ENCODE results near the gene USP44. TPM values are rescaled to one million over a fixed set of nuclear protein-coding genes. Genes with fewer than 3 reads are reported as not detected.

Gene USP44
- total and polyA plus RNA-seq, 10 of the 15 experiments (the other 5 are each of a cell fraction or from before 2014, with no cell fraction given) = 0.02 to 0.26 (median 0.12) TPM; not detected in 6

- TF ChIP-seq ZNF384 (IDR thresholded peaks at IDR 0.05; ENCODE audit: borderline replicate concordance, low read depth, low read length) = no peak
Measured at GRCh38 chr12:95594136-95594535, 42.9 kb upstream of the USP44 start (continued).

GRCh38 chr12:95593266-95593871, 42.1 kb upstream of the USP44 start:
- RAD21 ChIA-PET (ENCODE audit: unreplicated experiment) = no interaction called here
- POLR2A ChIA-PET = no interaction called here
- TF ChIP-seq PBX3 (IDR thresholded peaks at IDR 0.05; ENCODE audit: insufficient replicate concordance, low read depth, low read length) (no peak), HDAC6 (IDR thresholded peaks at IDR 0.05; ENCODE audit: unreplicated experiment) (no peak), SIX5 (IDR thresholded peaks at IDR 0.05; ENCODE audit: low read depth, low read length, severe bottlenecking) (no peak), ZNF207 (IDR thresholded peaks at IDR 0.05; ENCODE audit: borderline replicate concordance) (no peak), POU2F2 (IDR thresholded peaks at IDR 0.05; ENCODE audit: borderline replicate concordance, low read depth, low read length) (no peak), NFIC (IDR thresholded peaks at IDR 0.05; ENCODE audit: low read depth, low read length) (no peak), EGR1 (IDR thresholded peaks at IDR 0.05; ENCODE audit: borderline replicate concordance in 1 of 2, low read depth in 2 of 2, low read length in 2 of 2) (no peak), JUND (IDR thresholded peaks at IDR 0.05; ENCODE audit: low read depth, low read length) (no peak), BCL3 (IDR thresholded peaks at IDR 0.05; ENCODE audit: borderline replicate concordance, insufficient read depth, low read depth, low read length, poor library complexity, severe bottlenecking) (no peak), CBX3 (IDR thresholded peaks at IDR 0.05; ENCODE audit: borderline replicate concordance, low read depth) (no peak), SRF (IDR thresholded peaks at IDR 0.05; ENCODE audit: low read depth in 2 of 2, low read length in 2 of 2) (no peak), BCLAF1 (IDR thresholded peaks at IDR 0.05) (no peak), STAT3 (IDR thresholded peaks at IDR 0.05; ENCODE audit: low read depth, low read length) (no peak), RB1 (IDR thresholded peaks at IDR 0.05; ENCODE audit: borderline replicate concordance) (no peak), STAT1 (conservative IDR thresholded peaks at IDR 0.05) (no peak), SP1 (IDR thresholded peaks at IDR 0.05; ENCODE audit: low read depth, low read length) (no peak), MTA3 (IDR thresholded peaks at IDR 0.05; ENCODE audit: borderline replicate concordance, low read length) (no peak)

More at GRCh38 chr12:95593266-95593871, 42.1 kb upstream of the USP44 start:
- H3K27ac ChIP-seq (ENCODE audit: control insufficient read depth, insufficient read depth) = no peak overlapping the region
- FAIRE-seq = no peak
- H3K9ac ChIP-seq (ENCODE audit: control insufficient read depth, insufficient read depth, low read length) = no peak overlapping the region
- no TSS peak for BruUV-seq (replicated peaks)
- ATAC-seq = no peak
- H3K4me2 ChIP-seq (ENCODE audit: control insufficient read depth, insufficient read depth) = no peak overlapping the region
- in situ Hi-C loops (cut with MboI) (no loop called here), intact Hi-C loops (cut with micrococcal nuclease; ENCODE audit: unreplicated experiment) (no loop called here)
- H3K9me3 ChIP-seq (replicated peaks; ENCODE audit: control insufficient read depth, insufficient read depth, low read length) = no peaks in the 10 kb centered on the region
- WGBS (ENCODE audit: insufficient coverage, insufficient replicate concordance, low lambda C conversion rate, missing lambda C conversion rate) = 16% methylated on average over 7 of the region's 7 CpGs
- no peak overlapping the region for H2AFZ ChIP-seq (ENCODE audit: control insufficient read depth, low read depth, low read length)
- DNase-seq (ENCODE audit: low read depth, low spot score) = no peak
- H3K79me2 ChIP-seq (ENCODE audit: control insufficient read depth, insufficient read depth, low read length) = no peaks in the 10 kb centered on the region
- CTCF ChIA-PET = interaction anchor here (0.9 to 1.9 kb wide), 2 partner anchors 11 to 25 kb away, joined by 3 to 5 read pairs; no protein-coding TSS in a partner anchor
- H3K36me3 ChIP-seq (ENCODE audit: control insufficient read depth in 2 of 2, insufficient read depth in 2 of 2, low read length in 1 of 2) = no peaks in the 10 kb centered on the region
- no peaks in the 10 kb centered on the region for H4K20me1 ChIP-seq (ENCODE audit: control insufficient read depth, insufficient read depth)
- no peaks in the 10 kb centered on the region for H3K4me1 ChIP-seq (ENCODE audit: control insufficient read depth, insufficient read depth, low read length)
- no peak overlapping the region for H3K4me3 ChIP-seq
- H3K27me3 ChIP-seq (replicated peaks in 1 of 2; ENCODE audit: control insufficient read depth in 2 of 2, insufficient read depth in 2 of 2, low read length in 1 of 2) = no peaks in the 10 kb centered on the region
- SMC1A ChIA-PET (ENCODE audit: uncharacterized antibody, unreplicated experiment) = interaction anchor here (1.3 kb wide), 1 partner anchor 19 kb away, joined by 4 read pairs; no protein-coding TSS in a partner anchor

All from GM12878 (cell line).